ENCODE measurements around the gene IL23A. TPM values are rescaled to one million over a fixed set of nuclear protein-coding genes. Genes with fewer than 3 reads are reported as not detected.
"Not testable (repeated sequence)": the region's sequence is repeated elsewhere in the genome, so short reads cannot be mapped to it uniquely, and the experiment has no call there.

Gene IL23A
- total and polyA plus RNA-seq, 10 of the 15 experiments (the other 5 are each of a cell fraction or from before 2014, with no cell fraction given): 3.3 to 11.1 (median 5.2) TPM

DNA sequence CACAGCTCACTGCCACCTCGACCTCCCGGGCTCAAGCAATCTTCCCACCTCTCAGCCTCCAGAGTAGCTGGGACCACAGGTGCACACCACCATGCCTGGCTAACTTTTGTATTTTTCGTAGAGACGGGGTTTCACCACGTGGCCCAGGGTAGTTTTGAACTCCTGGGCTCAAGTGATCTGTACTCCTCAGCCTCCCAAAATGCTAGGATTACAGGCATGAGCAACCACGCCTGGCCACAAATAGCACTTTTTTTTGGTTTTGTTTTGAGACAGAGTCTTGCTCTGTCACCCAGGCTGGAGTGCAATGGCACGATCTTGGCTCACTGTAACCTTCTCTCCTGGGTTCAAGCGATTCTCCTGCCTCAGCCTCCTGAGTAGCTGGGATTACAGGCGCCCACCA lies 8.6 kb downstream of the IL23A start:
- H3K4me2 ChIP-seq (ENCODE audit: control insufficient read depth, insufficient read depth); H3K9me3 ChIP-seq (replicated peaks; ENCODE audit: control insufficient read depth, insufficient read depth, low read length); SMC1A ChIA-PET (ENCODE audit: uncharacterized antibody, unreplicated experiment); H3K79me2 ChIP-seq (ENCODE audit: control insufficient read depth, insufficient read depth, low read length); H3K4me1 ChIP-seq (ENCODE audit: control insufficient read depth, insufficient read depth, low read length); H3K27ac ChIP-seq (ENCODE audit: control insufficient read depth, insufficient read depth); H3K9ac ChIP-seq (ENCODE audit: control insufficient read depth, insufficient read depth, low read length); H2AFZ ChIP-seq (ENCODE audit: control insufficient read depth, low read depth, low read length); H3K27me3 ChIP-seq (replicated peaks in 1 of 2; ENCODE audit: control insufficient read depth in 2 of 2, insufficient read depth in 2 of 2, low read length in 1 of 2); BruUV-seq (replicated peaks); H4K20me1 ChIP-seq (ENCODE audit: control insufficient read depth, insufficient read depth); in situ Hi-C loops (cut with MboI); FAIRE-seq; intact Hi-C loops (cut with micrococcal nuclease; ENCODE audit: unreplicated experiment); DNase-seq (ENCODE audit: low read depth, low spot score); H3K4me3 ChIP-seq: not testable (repeated sequence)
- peaks cover 21 to 51% of the 10 kb centered on the region in 2 experiments for H3K36me3 ChIP-seq (ENCODE audit: control insufficient read depth in 2 of 2, insufficient read depth in 2 of 2, low read length in 1 of 2)
- ChIA-PET RAD21 (ENCODE audit: unreplicated experiment) (interaction anchor here (0.7 to 1.0 kb wide), 2 partner anchors 13 to 114 kb away, joined by 3 to 4 read pairs; partner anchors contain the start of gene STAT2), POLR2A (interaction anchor here (0.5 to 1.9 kb wide), 5 partner anchors 11 to 248 kb away, joined by 3 to 11 read pairs (median 4); no protein-coding TSS in a partner anchor), CTCF (interaction anchor here (1.0 to 1.3 kb wide), 2 partner anchors 11 to 125 kb away, joined by 3 to 6 read pairs; partner anchors contain the start of gene RNF41)
- 32% methylated on average over 9 of the region's 9 CpGs for WGBS (ENCODE audit: insufficient coverage, insufficient replicate concordance, low lambda C conversion rate, missing lambda C conversion rate)
- TF ChIP-seq RUNX3 (IDR thresholded peaks at IDR 0.05; ENCODE audit: low read length): peak; percentile 38
- ATAC-seq: peak; percentile 58

DNA sequence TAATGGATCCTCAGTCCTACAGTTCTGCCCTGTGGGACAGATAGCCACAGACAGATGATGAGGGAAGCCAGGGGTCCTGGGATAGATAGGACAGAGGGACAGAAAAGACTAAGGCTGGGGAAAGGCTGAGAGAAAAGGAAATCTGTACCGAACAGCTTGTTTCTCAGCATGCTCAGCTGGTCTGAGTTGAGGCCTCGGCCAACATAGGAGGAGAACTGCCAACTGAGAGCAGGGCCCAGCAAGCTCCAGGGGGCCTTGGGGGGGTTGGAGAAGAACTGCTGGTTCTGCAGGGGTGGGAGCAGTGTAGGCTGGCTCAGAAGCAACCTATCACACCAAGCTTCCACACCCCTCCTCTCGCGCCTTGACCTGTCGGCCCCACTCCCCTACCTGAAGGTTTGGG lies 10.1 kb downstream of the IL23A start:
- H3K27ac ChIP-seq (ENCODE audit: control insufficient read depth, insufficient read depth): no peak overlapping the region
- no peaks in the 10 kb centered on the region for H3K79me2 ChIP-seq (ENCODE audit: control insufficient read depth, insufficient read depth, low read length)
- ChIA-PET CTCF (interaction anchor here (1.4 kb wide), 2 partner anchors 9 to 11 kb away, joined by 4 to 8 read pairs; partner anchors contain the start of gene STAT2), POLR2A (interaction anchor here (0.8 to 1.6 kb wide), 3 partner anchors 9 to 15 kb away, joined by 3 to 6 read pairs (median 4); partner anchors contain the start of gene IL23A), RAD21 (ENCODE audit: unreplicated experiment) (no interaction called here), SMC1A (ENCODE audit: uncharacterized antibody, unreplicated experiment) (interaction anchor here (1.3 to 2.6 kb wide), 2 partner anchors 9 to 11 kb away, joined by 3 to 18 read pairs; partner anchors contain the start of gene STAT2)
- ATAC-seq (no peak), FAIRE-seq (no peak), DNase-seq (ENCODE audit: low read depth, low spot score) (no peak)
- H4K20me1 ChIP-seq (ENCODE audit: control insufficient read depth, insufficient read depth): no peaks in the 10 kb centered on the region
- H3K36me3 ChIP-seq (ENCODE audit: control insufficient read depth in 2 of 2, insufficient read depth in 2 of 2, low read length in 1 of 2): peaks cover 18 to 43% of the 10 kb centered on the region in 2 experiments
- H3K9ac ChIP-seq (ENCODE audit: control insufficient read depth, insufficient read depth, low read length): no peak overlapping the region
- H3K27me3 ChIP-seq (replicated peaks in 1 of 2; ENCODE audit: control insufficient read depth in 2 of 2, insufficient read depth in 2 of 2, low read length in 1 of 2): no peaks in the 10 kb centered on the region
- peaks cover 3% of the 10 kb centered on the region for H3K4me1 ChIP-seq (ENCODE audit: control insufficient read depth, insufficient read depth, low read length)
- no peak overlapping the region for H2AFZ ChIP-seq (ENCODE audit: control insufficient read depth, low read depth, low read length)
- no peaks in the 10 kb centered on the region for H3K9me3 ChIP-seq (replicated peaks; ENCODE audit: control insufficient read depth, insufficient read depth, low read length)
- H3K4me3 ChIP-seq: no peak overlapping the region
- intact Hi-C loops (cut with micrococcal nuclease; ENCODE audit: unreplicated experiment): no loop called here
- WGBS (ENCODE audit: insufficient coverage, insufficient replicate concordance, low lambda C conversion rate, missing lambda C conversion rate): 99% methylated on average over 5 of the region's 5 CpGs
- H3K4me2 ChIP-seq (ENCODE audit: control insufficient read depth, insufficient read depth): no peak overlapping the region
- no TSS peak for BruUV-seq (replicated peaks)
- TF ChIP-seq IRF4 (IDR thresholded peaks at IDR 0.05; ENCODE audit: low read depth, low read length): no peak
- no peak for TF ChIP-seq SIX5 (IDR thresholded peaks at IDR 0.05; ENCODE audit: low read depth, low read length, severe bottlenecking)
- TF ChIP-seq MYB (IDR thresholded peaks at IDR 0.05; ENCODE audit: borderline replicate concordance, low read depth, low read length): no peak
- TF ChIP-seq SRF (IDR thresholded peaks at IDR 0.05; ENCODE audit: low read depth in 2 of 2, low read length in 2 of 2): no peak
- TF ChIP-seq TARDBP (IDR thresholded peaks at IDR 0.05; ENCODE audit: borderline replicate concordance): no peak
- TF ChIP-seq, protein P1, sequence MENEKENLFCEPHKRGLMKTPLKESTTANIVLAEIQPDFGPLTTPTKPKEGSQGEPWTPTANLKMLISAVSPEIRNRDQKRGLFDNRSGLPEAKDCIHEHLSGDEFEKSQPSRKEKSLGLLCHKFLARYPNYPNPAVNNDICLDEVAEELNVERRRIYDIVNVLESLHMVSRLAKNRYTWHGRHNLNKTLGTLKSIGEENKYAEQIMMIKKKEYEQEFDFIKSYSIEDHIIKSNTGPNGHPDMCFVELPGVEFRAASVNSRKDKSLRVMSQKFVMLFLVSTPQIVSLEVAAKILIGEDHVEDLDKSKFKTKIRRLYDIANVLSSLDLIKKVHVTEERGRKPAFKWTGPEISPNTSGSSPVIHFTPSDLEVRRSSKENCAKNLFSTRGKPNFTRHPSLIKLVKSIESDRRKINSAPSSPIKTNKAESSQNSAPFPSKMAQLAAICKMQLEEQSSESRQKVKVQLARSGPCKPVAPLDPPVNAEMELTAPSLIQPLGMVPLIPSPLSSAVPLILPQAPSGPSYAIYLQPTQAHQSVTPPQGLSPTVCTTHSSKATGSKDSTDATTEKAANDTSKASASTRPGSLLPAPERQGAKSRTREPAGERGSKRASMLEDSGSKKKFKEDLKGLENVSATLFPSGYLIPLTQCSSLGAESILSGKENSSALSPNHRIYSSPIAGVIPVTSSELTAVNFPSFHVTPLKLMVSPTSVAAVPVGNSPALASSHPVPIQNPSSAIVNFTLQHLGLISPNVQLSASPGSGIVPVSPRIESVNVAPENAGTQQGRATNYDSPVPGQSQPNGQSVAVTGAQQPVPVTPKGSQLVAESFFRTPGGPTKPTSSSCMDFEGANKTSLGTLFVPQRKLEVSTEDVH (IDR thresholded peaks at IDR 0.05; ENCODE audit: low read depth, partially characterized antibody): no peak
- TF ChIP-seq LARP7 (IDR thresholded peaks at IDR 0.05): no peak
- TF ChIP-seq SMARCA5 (IDR thresholded peaks at IDR 0.05): no peak
- TF ChIP-seq, protein P2, sequence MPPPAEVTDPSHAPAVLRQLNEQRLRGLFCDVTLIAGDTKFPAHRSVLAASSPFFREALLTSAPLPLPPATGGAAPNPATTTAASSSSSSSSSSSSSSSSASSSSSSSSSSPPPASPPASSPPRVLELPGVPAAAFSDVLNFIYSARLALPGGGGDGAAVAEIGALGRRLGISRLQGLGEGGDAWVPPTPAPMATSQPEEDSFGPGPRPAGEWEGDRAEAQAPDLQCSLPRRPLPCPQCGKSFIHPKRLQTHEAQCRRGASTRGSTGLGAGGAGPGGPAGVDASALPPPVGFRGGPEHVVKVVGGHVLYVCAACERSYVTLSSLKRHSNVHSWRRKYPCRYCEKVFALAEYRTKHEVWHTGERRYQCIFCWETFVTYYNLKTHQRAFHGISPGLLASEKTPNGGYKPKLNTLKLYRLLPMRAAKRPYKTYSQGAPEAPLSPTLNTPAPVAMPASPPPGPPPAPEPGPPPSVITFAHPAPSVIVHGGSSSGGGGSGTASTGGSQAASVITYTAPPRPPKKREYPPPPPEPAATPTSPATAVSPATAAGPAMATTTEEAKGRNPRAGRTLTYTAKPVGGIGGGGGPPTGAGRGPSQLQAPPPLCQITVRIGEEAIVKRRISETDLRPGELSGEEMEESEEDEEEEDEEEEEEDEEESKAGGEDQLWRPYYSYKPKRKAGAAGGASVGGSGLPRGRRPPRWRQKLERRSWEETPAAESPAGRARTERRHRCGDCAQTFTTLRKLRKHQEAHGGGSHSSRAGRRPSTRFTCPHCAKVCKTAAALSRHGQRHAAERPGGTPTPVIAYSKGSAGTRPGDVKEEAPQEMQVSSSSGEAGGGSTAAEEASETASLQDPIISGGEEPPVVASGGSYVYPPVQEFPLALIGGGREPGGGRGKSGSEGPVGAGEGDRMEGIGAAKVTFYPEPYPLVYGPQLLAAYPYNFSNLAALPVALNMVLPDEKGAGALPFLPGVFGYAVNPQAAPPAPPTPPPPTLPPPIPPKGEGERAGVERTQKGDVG (CRISPR knock-in tag; IDR thresholded peaks at IDR 0.05): no peak
- in situ Hi-C loops (cut with MboI): no loop called here
